ENCODE measurements around the gene ARL3.
"Not testable (repeated sequence)": the region's sequence is repeated elsewhere in the genome, so short reads cannot be mapped to it uniquely, and the experiment has no call there.

The ARL3 gene

DNA sequence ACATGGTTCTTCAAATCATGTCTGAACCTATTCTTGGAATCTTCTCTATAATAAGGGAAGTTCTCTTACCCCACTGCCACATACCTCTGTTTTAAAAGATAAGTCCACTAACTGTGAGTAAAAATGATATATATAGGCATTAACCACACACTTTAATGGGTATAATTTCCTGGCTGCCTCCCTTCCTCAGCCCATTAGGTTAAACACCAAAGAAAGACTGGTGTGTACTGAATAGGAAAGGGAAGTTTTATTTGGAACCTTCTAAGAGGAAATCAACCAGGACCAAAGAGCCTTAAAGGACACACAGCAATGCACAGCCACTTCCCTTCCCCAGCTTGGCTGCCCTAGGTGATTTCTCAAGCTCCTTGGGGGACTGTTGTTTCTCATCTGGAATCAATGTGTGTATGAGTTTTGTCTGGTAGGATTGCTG, 24.5 kb upstream of the ARL3 start:
- DNase-seq (ENCODE audit: low read depth in 3 of 3): no peak

DNA sequence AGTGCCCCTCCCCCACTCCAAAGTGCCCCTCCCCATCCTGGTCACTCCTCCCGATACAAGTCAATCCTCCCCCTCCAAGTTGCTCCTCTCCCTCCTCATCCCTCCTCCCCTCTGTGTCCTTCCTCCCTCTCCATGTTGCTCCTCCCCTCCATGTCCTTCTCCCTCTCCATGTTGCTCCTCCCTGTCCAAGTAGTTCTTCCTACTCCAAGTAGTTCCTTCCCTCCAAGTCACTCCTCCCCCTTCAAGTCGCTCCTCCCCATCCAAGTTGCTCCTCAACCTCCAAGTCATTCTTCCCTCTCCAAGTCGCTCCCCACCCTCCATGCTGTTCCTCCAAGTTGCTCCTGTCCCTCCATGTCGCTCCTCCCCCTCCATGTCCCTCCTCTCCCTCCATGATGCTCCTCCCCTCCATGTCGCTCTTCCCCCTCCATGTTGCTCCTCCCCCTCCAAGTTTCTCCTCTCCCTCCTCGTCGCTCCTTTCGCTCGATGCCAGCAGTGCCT, 20.9 kb upstream of the ARL3 start:
- DNase-seq (ENCODE audit: low read depth in 3 of 3): no peak

DNA sequence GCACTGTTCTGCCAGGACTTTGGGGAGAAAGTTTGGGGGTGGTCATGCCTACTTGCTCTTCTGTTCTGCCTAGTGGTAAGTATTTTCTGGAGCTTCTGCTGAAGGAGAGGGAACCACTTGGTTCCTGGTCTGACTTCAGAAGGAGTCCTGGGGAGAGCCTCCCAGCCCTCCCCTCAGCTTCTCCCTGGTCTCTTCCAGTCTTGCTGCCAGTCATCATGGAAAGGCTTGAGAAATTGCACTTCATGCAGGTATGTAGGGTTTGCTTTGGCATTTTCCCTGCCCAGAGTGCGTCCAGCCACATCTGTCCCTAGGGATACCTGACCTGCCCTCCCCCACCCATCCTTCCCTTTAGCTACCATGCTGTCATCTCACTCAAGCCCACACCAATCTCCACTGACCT, 18.5 kb upstream of the ARL3 start:
- DNase-seq (ENCODE audit: low read depth in 3 of 3): no peak

DNA sequence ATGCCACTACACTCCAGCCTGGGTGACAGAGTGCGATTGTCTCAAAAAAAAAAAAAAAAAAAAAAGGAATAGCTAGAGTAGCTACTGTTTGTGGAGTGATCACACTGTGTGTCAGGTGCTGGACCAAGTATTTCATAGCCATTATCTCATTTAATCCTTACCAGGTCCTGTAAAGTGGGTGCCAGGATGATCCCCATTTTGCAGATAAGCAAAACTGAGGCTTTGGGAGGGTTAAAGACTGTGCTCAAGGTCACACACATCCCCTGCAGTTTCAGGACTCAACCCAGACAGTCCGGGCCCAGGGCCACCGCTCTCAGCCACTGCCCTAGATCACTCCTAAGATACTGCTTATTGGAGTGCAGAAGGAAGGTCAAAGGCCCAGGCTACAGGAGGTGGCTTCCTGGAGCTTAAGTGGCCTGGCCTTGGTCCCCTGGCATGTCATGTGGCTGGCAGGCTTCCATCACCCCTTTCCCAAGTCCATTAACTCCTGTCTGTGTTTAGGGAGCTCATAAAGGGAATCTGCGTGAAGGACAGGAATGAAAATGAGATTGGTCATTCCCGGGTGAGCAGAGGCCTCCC, 17.1 kb upstream of the ARL3 start:
- DNase-seq (ENCODE audit: low read depth in 3 of 3): no peak

DNA sequence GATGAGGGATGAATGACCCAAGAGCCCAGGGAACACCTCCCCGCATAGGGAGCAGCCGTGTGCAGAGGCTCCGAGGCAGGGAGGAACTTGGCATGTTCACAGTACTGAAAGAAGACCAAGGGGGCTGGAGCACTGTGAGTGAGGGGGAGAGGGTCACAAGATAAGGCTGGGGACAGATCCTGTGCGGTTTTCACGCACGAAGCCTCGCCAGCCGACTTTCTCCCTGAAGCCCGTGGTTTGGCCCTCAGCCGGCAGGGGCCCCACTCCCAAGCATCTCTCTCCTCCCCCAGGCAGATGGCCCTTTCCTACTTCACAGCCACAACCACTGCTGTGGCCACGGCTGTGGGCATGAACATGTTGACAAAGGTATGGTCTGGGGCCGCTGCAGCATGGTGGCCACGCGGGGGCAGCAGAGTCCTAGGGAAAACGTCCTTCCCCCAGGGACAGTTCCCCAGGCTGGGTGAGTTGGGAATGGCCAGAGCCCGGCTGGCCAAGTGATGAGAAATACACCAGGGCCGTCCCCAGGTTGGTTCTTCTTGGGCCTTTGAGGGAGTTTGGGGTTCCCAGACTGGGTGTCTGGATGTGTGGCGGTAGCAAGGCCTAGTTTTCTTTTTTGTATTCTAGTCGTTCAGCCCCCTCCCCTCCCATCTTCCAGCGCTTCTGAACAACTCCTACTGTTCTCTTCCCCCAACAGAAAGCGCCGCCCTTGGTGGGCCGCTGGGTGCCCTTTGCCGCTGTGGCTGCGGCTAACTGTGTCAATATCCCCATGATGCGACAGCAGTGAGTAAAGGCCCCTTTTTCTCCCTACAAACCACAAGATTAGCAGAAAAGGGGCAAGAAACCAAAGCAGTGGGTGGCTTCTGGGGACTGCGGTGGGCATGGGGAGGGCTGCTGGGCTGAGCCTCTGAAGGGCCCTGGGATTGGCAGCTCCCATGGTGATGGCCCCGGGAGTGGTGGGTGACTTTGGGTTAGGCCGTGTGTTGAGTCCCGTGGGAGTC, 15.1 kb upstream of the ARL3 start:
- DNase-seq (ENCODE audit: low read depth in 3 of 3): peak in 1 of 3 experiments; percentile 55

DNA sequence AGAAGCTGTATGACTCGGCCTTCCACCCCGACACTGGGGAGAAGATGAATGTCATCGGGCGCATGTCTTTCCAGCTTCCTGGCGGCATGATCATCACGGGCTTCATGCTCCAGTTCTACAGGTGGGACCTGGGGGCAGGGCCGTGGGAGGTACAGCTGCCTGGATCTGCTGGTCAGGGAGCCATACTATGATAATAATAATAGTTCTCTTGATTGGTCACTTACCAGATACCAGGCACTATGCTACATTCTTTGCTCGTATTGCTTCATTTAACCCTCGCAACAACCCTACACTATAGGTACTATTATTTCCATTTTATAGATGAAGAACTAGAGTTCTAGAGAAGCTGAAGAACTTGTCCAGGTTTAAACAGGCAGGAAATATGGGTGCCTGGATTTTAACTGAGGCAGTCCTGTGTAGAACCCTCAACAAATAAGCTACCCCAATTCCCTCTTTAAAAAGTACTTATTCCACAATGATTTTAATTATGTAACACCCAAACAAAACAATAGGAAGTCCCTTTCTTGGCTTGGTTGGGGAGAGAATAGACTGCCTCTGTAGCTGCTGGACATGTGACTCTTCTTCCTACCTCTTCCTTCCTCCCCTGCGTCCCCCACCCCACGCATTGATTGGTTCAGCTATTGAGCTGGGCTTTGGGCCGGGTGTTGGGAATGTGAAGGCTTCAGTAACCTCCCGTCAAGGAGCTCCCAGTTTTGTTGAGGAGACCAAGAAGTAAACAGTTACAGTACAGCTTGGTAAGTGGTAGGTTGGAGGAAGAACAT, 13.0 kb upstream of the ARL3 start:
- no peak for DNase-seq (ENCODE audit: low read depth in 3 of 3)

DNA sequence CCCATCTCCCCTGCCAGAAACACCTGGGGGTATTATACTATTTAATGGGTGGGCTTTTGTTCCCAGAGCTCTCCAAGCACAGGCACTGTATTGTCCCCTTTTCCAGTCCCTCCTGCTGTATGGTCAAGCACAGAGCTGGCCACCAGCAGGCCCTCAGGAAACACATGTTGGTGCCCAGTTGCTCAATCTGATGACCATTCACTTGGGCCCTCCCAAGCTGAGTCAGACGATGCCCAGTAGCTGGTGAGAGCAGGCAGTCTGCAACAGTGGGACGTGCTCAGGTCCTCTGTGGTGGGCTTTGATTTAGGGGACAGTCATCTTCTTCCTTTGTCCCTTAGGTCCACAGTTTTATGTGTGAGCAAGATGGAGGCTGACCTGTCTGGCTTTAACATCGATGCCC, 12.1 kb upstream of the ARL3 start:
- DNase-seq (ENCODE audit: low read depth in 3 of 3): no peak

DNA sequence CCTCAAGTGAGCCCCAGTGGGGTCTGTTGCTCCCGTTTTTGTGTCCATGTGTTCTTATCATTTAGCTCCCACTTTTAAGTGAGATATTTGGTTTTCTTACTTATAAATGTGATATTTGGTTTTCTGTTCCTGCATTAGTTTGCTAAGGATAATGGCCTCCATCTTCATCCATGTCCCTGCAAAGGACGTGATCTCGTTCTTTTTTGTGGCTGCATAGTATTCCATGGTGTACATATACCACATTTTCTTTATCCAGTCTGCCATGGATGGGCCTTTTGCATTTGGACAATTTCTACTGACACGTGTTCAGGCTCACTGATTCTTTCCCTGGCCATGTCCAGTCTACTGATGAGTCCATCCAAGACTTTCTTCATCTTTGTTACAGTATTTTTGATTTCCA, 9.8 kb upstream of the ARL3 start:
- no peak for DNase-seq (ENCODE audit: low read depth in 3 of 3)

DNA sequence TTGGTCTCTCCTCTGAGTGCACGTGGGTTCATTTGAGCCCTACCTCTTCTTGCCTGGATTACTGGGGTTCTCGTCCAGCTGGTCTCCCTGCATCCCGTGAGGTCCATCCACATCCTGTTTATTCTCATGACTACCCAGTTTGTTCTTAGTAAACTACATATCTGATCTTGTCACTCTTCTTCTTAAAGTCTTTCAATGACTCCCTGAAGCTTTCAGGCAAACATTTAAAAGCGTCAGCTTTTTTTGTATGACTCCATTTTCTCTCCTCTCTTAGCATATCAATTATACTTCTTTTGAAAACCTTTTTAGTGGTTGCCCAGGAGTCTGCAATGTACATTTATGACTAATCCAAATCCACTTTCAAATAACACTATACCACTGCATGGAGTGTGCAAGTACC, 7.8 kb upstream of the ARL3 start:
- DNase-seq (ENCODE audit: low read depth in 3 of 3): no peak

DNA sequence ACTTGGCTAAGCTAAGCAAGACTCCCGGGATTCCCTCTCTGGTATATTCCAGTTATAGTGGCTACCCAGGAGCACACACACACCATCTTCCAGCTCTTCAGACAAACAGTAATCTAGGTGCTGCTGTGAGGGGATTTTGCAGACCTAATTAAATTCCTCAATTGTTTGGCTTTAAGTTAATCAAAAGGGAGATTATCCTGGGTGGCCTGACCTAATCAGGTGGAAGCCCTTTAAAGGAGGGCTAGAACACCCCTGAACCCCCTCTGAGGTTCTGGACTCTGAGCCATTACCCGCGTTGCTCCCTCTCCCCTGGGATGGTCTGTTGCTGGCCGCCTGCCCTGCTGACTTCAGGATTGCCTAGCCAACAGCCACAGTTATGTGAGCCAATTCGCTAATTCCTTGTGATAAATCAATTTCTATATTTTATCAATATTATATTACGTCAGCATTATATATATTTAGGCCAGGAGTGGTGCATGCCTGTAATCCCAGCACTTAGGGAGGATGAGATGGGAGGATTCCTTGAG, 6.6 kb upstream of the ARL3 start:
- DNase-seq (ENCODE audit: low read depth in 3 of 3): no peak

DNA sequence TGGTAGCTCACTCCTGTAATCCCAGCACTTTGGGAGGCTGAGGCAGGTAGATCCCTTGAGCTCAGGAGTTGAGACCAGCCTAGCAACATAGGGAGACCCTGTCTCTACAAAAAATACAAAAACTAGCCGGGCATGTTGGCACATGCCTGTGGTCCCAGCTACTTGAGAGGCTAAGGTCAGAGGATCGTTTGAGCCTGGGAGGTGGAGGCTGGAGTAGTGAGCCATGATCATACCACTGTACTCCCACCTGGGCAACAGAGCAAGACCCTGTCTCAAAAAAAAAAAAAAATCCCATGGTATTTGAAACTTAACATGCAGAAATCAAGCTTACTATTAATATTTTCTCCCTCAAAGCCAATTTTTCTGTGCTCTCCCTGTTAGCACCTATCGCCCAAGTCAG, 6.1 kb upstream of the ARL3 start:
- DNase-seq (ENCODE audit: low read depth in 3 of 3): no peak

DNA sequence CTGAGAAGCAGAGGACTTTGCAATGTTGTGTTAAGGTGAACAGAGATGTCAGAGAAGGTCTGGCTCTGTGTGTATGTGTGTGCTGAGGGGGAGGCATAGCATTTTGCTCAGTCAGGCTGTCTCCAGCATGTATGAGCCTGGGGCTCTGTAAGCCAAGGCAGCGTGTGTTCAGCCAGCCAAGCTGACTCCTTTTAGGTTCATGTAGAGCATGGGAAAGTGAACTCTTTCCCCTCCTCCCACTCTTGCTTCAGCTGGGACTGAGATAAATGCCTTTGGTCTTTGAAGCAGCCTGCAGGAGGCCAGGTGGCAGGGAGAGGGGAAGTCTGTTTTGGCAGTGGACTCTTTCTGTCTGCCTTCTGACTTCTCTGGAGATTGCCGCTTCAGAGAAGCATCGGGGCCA, 4.0 kb upstream of the ARL3 start:
- DNase-seq (ENCODE audit: low read depth in 3 of 3): no peak

DNA sequence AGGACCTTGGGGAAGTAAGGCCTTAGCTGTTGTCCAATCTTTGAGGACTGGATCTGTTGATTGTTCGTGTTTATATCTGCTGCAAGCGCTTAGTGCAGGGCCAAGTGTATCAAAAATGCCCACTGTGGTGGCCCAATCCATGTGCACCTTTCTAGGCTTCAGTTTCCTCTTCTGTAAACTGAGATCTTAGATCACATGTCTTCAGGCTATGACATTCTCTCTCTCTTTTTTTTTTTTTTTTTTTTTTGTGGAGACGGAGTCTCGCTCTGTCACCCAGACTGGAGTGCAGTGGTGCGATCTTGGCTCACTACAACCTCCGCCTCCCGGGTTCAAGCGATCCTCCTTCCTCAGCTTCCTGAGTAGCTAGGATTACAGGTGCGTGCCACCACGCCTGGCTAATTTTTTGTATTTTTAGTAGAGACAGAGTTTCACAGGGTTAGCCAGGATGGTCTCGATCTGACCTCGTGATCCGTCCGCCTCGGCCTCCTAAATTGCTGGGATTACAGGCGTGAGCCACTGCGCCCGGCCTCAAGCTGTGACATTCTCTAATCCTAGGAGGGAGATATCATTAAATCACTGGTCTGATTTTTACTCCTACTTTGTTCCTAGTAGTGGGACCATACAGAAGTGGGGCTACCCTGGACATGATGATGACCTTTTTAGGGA, 2.8 kb upstream of the ARL3 start:
- DNase-seq (ENCODE audit: low read depth in 3 of 3): not testable (repeated sequence)

DNA sequence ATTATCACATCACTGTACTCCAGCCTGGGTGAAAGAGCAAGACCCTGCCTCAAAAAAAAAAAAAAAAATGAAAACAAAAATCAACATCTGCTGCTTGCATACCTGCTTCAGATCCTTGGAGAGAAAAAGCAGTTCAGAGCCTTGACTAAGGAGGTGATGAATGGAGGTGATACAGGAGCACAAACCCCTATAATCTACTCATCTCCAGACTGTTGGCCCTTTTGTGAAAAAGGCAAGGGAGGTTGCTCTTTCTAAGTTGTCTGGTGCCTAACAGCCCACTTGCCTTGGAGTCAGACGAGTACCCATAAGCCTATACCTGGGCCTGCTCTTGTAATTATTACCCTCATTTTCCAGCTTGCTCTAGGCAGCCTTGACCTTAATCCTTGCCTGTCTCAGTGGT, 1.7 kb upstream of the ARL3 start:
- no peak for DNase-seq (ENCODE audit: low read depth in 3 of 3)

DNA sequence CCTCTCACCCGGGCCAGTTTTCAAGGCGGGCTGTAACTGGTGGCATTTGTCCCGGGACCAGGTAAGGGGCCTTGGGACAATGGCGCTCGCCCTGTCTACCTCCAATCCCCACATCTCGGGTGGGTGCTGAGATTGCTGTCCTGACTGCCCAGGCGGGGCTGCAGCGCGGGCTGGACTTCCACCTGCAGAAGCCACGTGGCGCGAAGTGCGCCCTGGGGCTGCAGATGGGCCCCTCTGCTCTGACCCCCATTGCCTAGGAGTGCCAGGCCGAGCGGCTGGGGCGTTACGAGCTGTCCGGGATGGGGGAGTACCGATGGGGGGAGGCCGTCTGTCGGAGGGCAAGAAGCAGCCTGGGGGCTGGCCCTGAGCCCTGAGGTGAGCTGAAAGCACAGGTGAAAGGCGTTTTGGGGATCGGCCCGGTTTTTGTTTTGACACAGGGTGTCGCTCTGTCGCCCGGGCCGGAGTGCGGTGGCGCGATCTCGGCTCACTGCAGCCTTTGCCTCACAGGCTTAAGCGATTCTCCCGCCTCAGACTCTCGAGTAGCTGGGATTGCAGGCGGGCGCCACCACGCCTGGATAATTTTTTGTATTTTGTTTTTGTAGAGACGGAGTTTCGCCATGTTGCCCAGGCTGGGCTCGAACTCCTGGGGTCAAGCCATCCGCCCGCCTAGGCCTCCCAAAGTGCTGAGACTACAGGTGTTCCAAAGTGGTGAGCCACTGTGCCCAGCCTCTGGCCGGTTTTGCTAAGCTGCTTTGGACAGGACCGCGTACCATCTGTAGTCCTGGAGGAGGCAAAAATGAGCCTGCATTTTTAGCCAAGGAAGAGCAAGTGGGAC, 641 bp upstream of the ARL3 start, which contains the start of gene SFXN2:
SFXN2 (plus strand) TSS at position 16 of the 835 bp plus-strand sequence. CDS start 12,001 bp downstream, outside the sequence.
- peak; percentile 11 to 53 (median 20) for DNase-seq (ENCODE audit: low read depth in 3 of 3)

DNA sequence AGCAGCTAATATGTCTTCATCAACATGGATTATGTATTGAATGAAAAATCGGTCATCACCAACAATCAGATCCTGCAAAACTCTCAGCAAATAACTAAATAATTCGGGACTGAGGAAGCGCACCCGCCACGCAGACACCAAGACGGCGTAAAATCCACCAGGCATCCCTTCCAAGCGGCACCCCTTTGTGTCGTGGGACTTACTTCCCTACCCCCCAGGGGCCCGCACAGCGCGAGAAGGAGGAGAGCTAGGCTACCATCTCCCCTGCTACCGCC, 721 bp downstream of the ARL3 start:
- DNase-seq (ENCODE audit: low read depth in 3 of 3): peak in 1 of 3 experiments; percentile 47

DNA sequence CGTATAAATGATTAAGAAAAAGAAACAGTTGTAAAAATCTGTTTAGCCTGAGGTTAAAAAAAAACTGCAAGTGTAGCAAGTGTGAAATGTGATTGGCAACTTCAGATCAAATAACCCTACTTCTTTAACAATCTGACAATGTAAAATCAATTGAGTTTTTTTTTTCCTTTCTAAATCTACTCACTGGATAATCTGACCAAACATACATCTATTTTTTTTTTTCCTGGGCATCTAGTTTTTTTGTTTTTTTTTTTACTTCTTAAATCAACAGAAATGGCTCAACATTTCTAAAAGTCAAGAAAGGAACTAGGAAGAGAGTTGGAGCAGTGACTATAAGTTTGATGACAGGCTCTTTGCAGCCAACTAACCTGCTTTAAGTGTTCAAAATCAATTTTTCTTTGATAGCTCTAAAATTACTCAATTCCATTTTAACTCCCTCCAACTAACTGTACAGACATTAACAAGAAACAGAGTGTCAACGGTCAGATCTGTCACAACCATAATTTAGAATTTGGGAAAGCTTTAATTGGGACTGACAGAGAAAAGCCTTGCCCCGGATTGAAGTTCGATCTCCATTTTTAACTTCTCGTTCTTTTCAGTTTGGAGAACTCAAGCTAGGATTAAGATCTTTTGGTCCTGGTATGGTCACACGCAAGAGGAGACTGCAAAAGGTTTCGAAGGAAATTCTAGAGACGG, 1.2 kb downstream of the ARL3 start:
- no peak for DNase-seq (ENCODE audit: low read depth in 3 of 3)

DNA sequence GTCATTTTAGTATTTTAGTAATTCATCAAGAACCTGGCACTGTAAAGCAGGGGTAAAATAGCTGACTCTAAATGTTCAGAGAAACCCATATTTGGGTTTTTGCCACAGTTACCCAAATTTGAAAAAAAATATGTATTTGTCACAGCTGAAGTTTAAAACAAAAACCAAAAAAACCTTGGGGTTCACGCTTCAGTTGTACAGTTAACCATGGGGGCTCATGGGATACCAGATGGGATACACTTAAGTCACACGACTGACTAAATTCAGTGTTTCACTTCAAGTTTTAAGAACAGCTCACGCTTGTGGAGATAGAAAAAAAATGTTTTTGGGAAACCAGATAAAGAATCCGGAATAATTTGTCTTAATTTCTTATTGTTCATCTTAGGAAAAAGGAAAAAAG, 2.1 kb downstream of the ARL3 start:
- no peak for DNase-seq (ENCODE audit: low read depth in 3 of 3)

DNA sequence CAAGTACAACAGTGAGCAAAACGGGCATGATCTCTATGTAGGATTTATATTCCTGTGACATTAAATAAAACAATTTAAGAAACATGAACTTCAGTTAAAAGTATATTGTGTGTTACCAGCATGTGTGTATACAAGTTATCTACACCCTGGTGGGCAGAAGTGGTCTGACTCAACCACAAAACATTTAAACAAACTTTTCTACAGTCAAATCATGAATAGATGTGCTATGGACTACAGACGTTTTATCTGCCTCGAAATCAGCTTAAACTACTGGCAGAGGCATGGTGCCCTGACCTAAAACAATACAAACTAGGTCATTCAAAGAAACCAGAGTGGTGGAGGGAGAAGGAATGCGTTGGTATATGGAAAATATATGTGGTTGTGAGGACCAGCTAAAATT, 3.6 kb downstream of the ARL3 start:
- DNase-seq (ENCODE audit: low read depth in 3 of 3): no peak

DNA sequence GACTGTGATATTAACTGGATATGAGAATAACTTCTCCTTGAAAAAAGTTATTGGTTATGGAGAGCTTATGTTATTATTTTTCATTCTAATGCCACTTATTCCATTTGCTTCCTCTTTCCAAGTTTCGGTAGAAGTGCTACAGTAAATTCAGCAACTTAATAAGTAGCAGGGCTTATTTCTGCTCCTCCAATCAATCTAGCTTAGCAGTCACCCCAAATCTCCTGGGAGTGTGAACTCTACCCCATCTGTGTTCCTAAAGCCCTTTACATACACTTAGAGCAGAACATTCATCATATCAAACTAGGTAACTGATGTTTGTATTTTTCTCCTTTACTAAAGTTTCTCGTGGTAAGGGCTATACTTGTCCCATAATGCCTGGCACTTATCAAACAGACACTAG, 8.7 kb downstream of the ARL3 start:
- no peak for DNase-seq (ENCODE audit: low read depth in 3 of 3)
